Heart left ventricle (tissue), 16 donors: ENCODE data around the gene TRIM65. TPM values are rescaled to one million over a fixed set of nuclear protein-coding genes. Genes with fewer than 3 reads are reported as not detected.

Experiments used
- ATAC-seq, 4 donors: fragments of 200-7000 bp; cut with Tn5 transposase; one replicate each; pipeline ENCODE4 v1.9.1; 2020 to 2022; ENCODE audit warnings: moderate library complexity in 4 of 4, mild to moderate bottlenecking in 3 of 4, moderate number of reproducible peaks in 1 of 4
- DNase-seq, 5 donors: peaks; one replicate each; pipeline ENCODE4 v3.0.0-alpha.2; 2020
- H3K27ac ChIP-seq, 12 donors: fragments of 200-600 bp; sonication (generic) in 4 of 12; one replicate each; pipeline versions ENCODE4 v1.5.0 to v1.8.0; 2016 to 2022; ENCODE audit warnings: mild to moderate bottlenecking in 2 of 12
- H3K27me3 ChIP-seq, 9 donors: fragments of 200-600 bp; sonication (generic) in 2 of 9; one replicate each; pipeline versions ENCODE4 v1.5.1 to v1.8.0; 2016 to 2022; ENCODE audit warnings: mild to moderate bottlenecking in 3 of 9
- H3K36me3 ChIP-seq, 9 donors: fragments of 200-600 bp; sonication (generic) in 2 of 9; one replicate each; pipeline versions ENCODE4 v1.5.0 to v1.8.0; 2018 to 2022; ENCODE audit warnings: mild to moderate bottlenecking in 2 of 9
- H3K4me1 ChIP-seq, 12 donors: fragments of 200-600 bp; sonication (generic) in 4 of 12; one replicate each; pipeline versions ENCODE4 v1.5.0 to v1.8.0; 2016 to 2022; ENCODE audit warnings: mild to moderate bottlenecking in 3 of 12
- H3K4me3 ChIP-seq, 12 donors: fragments of 200-600 bp; sonication (generic) in 4 of 12; one replicate each; pipeline versions ENCODE4 v1.5.0 to v1.8.0; 2017 to 2022; ENCODE audit warnings: mild to moderate bottlenecking in 9 of 12, moderate library complexity in 4 of 12
- H3K9me3 ChIP-seq, 12 donors: fragments of 200-600 bp; sonication (generic) in 4 of 12; one replicate each; pipeline versions ENCODE4 v1.5.0 to v1.8.0; 2016 to 2022; ENCODE audit warnings: mild to moderate bottlenecking in 1 of 12
- POLR2A ChIP-seq, 2 donors: fragments of 450-650 bp; IDR thresholded peaks; one replicate each; pipeline ENCODE4 v1.6.1; 2017; ENCODE audit warnings: antibody characterized with exemption in 2 of 2, mild to moderate bottlenecking in 2 of 2, moderate library complexity in 2 of 2
- WGBS, 4 donors: extraction: QIAGEN DNeasy Blood & Tissue Kit in 2 of 4; methylation state at CpG; one replicate each; pipeline versions ENCODE4 v1.1.5 to v1.1.7; 2013 to 2018; 5-methylcytosine and 5-hydroxymethylcytosine counted together
- intact Hi-C, 10 donors: fragments of 100-400 bp; cut with DNase I; formaldehyde crosslinking; loops; one replicate each; pipeline versions ENCODE4 v1.11.1 to v1.14.2; 2022
- polyA plus RNA-seq, 2 donors: library from polyadenylated mRNA; stranded (reverse); fragments of 200-250 nt; gene quantifications; one replicate each; pipeline ENCODE4 v1.2.3, GENCODE V29; 2013
- total RNA-seq, 9 donors: library from RNA; depleted of rRNA in 2 of 9; stranded (reverse); fragments of >200 nt in 2 of 9; fragmentation: NEBNext Ultra II Directional in 3 of 9; extraction: Animal tissue kit (Norgen Biotek cat#: 25700) in 3 of 9; gene quantifications; one replicate each; pipeline versions ENCODE4 v1.1.0 to v1.2.4, GENCODE V29; 2016 to 2023
- TF ChIP-seq, protein P1 (sequence below), 12 donors: fragments of 200-600 bp; sonication (generic) in 4 of 12; IDR thresholded peaks; one replicate each; pipeline versions ENCODE4 v1.5.0 to v1.8.0; 2018 to 2022; ENCODE audit warnings: antibody characterized with exemption in 12 of 12, mild to moderate bottlenecking in 5 of 12
- donor health status: ischemic (EF 13 %, LVEDD 7.1; RV severe dilation, severe dysfunction).
- donor health status: healthy with polysubstance abuse.
- donor health status: DM: no; HTN: yes; CAD: no.
- donor health status: DM: no; HTN: no; CAD: no.
- donor health status: ischemic (EF 25% LVEDD 6.9; RV normal size, moderate dysfunction).
- donor health status: ischemic (EF 25% LVEDD 5.7; RV mildly dilated, moderate dysfunction).
- donor health status: healthy.
- donor health status: DM: yes; HTN: yes; CAD: no.
- donor health status: ischemic (EF 35%, LVEDD 5.7; RV mildly dilated, moderate dysfunction).
- donor health status: nonischemic (EF 11% LVEDD 7.7; RV severe dilation, severe dysfunction).
- donor health status: DM: yes; HTN: yes; CAD: no.
- donor health status: PGD.
- donor health status: ischemic (EF 29% LVEDD 5.4; RV normal size, mild dysfunction).
- donor health status: nonischemic (EF 23%, LVEDD 6.1; RV moderate dilation, normal function).

The TRIM65 gene
- total and polyA plus RNA-seq, 11 donors, result 6.8 to 16.1 (median 9.5) TPM

DNA sequence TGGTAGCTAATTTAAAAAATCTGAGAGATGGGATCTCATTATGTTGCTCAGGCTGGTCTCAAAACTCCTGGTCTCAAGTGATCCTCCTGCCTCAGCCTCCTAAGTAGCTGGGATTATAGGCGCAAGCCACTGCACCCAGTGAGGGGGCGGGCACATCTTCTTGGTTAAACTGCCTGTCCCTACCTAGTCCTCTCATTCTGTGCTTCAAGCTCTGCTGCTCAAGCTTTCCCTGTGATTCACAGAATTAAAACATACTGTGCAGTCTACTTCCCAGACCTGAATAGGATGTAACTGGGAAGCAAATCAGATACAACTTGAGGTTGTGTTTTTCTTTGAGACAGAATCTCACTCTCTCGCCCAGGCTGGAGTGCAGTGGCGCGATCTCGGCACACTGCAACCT is 5.7 kb upstream of the TRIM65 start:
- Histone ChIP-seq H3K4me1 (peaks cover 0 to 22% (median 11%) of the 10 kb centered on the region in 12 donors), H3K4me3 (no peak overlapping the region), H3K27ac (no peak overlapping the region), H3K9me3 (no peaks in the 10 kb centered on the region), H3K27me3 (no peaks in the 10 kb centered on the region), H3K36me3 (peaks cover 0 to 57% (median 52%) of the 10 kb centered on the region in 9 donors)
- intact Hi-C loops, result loop anchor here in 1 of 10 donors (10.0 kb wide), 1 partner anchor 372 kb away; no protein-coding TSS in a partner anchor
- 92 to 95% (median 94%) methylated on average over 6 of the region's 6 CpGs for WGBS, 4 donors
- DNase-seq (no peak), ATAC-seq (no peak)
- TF ChIP-seq, protein P1, sequence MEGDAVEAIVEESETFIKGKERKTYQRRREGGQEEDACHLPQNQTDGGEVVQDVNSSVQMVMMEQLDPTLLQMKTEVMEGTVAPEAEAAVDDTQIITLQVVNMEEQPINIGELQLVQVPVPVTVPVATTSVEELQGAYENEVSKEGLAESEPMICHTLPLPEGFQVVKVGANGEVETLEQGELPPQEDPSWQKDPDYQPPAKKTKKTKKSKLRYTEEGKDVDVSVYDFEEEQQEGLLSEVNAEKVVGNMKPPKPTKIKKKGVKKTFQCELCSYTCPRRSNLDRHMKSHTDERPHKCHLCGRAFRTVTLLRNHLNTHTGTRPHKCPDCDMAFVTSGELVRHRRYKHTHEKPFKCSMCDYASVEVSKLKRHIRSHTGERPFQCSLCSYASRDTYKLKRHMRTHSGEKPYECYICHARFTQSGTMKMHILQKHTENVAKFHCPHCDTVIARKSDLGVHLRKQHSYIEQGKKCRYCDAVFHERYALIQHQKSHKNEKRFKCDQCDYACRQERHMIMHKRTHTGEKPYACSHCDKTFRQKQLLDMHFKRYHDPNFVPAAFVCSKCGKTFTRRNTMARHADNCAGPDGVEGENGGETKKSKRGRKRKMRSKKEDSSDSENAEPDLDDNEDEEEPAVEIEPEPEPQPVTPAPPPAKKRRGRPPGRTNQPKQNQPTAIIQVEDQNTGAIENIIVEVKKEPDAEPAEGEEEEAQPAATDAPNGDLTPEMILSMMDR (IDR thresholded peaks at IDR 0.05), result no peak

DNA sequence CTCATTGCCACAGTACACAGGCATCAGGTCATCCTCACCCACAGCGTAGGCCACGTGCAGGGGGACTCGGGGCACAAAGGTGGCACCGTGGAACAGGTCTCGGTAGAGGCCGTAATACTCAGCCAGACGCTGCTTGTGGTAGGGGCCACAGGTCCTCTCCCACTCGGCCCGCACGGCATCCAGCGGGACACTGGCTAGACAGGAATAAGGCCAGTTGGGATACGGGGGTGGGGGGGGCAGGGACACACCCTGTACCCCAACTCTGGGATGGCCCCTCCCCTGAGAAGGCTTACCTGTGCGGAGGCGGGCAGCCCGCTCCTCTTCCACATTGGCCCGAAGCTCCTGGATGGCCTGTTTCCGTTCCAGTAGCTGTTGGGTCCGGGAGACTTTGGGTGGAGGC is 5.0 kb upstream of the TRIM65 start:
- no peak overlapping the region for H3K4me3 ChIP-seq
- peaks cover 0 to 57% (median 52%) of the 10 kb centered on the region in 9 donors for H3K36me3 ChIP-seq
- H3K9me3 ChIP-seq, result no peaks in the 10 kb centered on the region
- intact Hi-C loops, result loop anchor here in 1 of 10 donors (10.0 kb wide), 1 partner anchor 373 kb away; no protein-coding TSS in a partner anchor
- peaks cover 0 to 27% (median 16%) of the 10 kb centered on the region in 12 donors for H3K4me1 ChIP-seq
- H3K27ac ChIP-seq, result no peak overlapping the region
- ATAC-seq (no peak), DNase-seq (no peak)
- 87 to 94% (median 91%) methylated on average over 12 to 18 of the region's 18 CpGs for WGBS, 4 donors
- H3K27me3 ChIP-seq, result no peaks in the 10 kb centered on the region
- TF ChIP-seq, protein P1 (IDR thresholded peaks at IDR 0.05), result no peak
- TF ChIP-seq POLR2A (IDR thresholded peaks at IDR 0.05), result no peak

DNA sequence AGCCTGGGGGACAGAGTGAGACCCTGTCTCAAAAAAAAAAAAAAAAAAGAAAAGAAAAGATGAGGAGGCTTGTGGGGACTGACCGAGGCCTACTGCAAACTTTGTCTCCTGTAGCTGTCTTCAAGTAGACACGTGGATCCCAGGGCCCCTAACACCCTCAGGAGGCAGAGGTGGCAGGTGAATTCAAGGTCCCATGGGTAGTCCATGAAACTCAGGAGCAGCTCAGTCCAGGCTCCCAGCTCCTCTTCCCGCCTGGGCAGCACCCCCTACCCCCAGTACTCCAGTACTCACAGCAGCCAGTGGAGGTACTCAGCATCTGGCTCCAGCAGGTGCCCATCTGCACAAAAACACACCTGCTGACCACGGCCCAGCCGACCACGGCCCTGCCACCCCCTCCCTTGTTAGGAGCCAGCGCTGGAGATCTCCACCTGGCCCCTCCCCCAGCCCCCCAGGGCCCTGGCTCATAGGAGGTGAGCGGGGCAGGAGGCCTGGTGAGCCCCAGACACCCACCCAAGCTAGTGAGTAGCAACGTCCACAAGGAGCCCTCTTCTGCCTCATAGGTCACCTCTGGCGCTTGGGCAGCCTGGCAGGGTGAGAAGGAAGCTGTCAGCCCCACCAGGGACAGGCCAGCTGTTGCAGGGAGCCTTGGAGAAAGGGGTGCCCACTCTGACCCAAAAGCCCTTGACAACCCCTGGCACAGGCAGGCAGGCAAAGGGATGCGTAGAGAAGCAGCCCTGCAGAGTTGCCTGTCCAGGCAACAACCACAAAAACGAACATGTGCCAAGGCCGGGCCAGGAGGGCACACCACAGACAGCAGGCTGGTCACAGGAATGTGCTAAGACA is 4.2 kb upstream of the TRIM65 start:
- Histone ChIP-seq H3K4me3 (no peak overlapping the region), H3K4me1 (peaks cover 0 to 31% (median 18%) of the 10 kb centered on the region in 12 donors), H3K9me3 (no peaks in the 10 kb centered on the region), H3K27ac (no peak overlapping the region), H3K36me3 (peaks cover 0 to 57% (median 52%) of the 10 kb centered on the region in 9 donors), H3K27me3 (no peaks in the 10 kb centered on the region)
- no peak for ATAC-seq
- no peak for DNase-seq
- TF ChIP-seq, protein P1 (IDR thresholded peaks at IDR 0.05), result no peak
- TF ChIP-seq POLR2A (IDR thresholded peaks at IDR 0.05), result no peak
- intact Hi-C loops, result loop anchor here in 1 of 10 donors (10.0 kb wide), 1 partner anchor 374 kb away; no protein-coding TSS in a partner anchor
- WGBS, 4 donors, result 86 to 91% (median 88%) methylated on average over 12 to 13 of the region's 13 CpGs

DNA sequence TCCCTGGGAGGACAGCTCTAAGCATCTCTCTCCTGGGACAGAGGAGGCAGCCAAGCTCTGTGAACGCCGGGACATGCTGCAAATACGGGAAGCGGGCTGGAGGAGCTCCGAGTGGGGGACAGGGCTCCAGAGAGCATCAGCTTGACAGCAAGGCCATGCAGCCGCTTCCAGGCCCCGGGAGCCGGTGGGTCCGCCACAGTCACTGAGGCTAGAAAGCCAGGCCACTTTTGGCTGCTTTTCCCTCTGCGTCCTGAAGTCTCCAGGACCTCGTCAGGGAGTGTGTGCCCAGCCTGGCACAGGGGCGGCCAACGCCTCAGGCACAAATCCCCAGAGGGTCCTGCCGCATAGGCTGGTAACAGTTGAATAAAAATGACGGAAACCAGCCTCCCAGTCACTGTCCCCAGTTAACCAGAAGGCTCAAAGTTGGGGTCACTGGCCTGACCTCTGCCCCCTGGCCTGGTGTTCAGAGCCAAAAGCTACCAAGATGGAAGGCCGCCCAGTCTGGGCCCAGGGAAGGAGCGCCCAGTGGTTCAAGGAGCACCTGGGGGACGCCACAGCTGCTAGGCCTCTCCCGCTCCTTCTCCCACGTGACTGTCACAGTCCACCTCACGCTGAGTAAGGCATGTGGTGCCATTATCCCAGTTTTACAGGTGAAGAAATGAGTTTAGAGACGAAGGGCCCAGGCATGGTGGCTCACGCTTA is 3.2 kb upstream of the TRIM65 start:
- 88 to 95% (median 91%) methylated on average over 14 to 23 of the region's 23 CpGs for WGBS, 4 donors
- Histone ChIP-seq H3K4me3 (no peak overlapping the region), H3K9me3 (no peaks in the 10 kb centered on the region), H3K36me3 (peaks cover 0 to 57% (median 52%) of the 10 kb centered on the region in 9 donors), H3K27me3 (no peaks in the 10 kb centered on the region), H3K4me1 (peaks cover 0 to 34% (median 26%) of the 10 kb centered on the region in 12 donors), H3K27ac (no peak overlapping the region)
- intact Hi-C loops, result loop anchor here in 7 of 10 donors (5.0 to 10.0 kb wide), 7 partner anchors 43 to 375 kb away; partner anchors contain the start of genes WBP2 (in 3 of the 7), GALK1 (in 1 of the 7), UNC13D (in 1 of the 7) and UNK (in 1 of the 7)
- no peak for ATAC-seq
- TF ChIP-seq, protein P1 (IDR thresholded peaks at IDR 0.05), result no peak
- no peak for TF ChIP-seq POLR2A (IDR thresholded peaks at IDR 0.05)
- no peak for DNase-seq
